HG02840 (cell line): ENCODE data around the gene SLC9A3.
"Not testable (repeated sequence)": the region's sequence is repeated elsewhere in the genome, so short reads cannot be mapped to it uniquely, and the experiment has no call there.

Experiments used
- ATAC-seq: cut with Tn5 transposase; IDR thresholded peaks from one replicate; pipeline ENCODE4 v1.9.1; 2021; ENCODE audit warnings: mild to moderate bottlenecking, moderate library complexity, moderate number of reproducible peaks; ENCODE audit not compliant: unreplicated experiment, low FRiP score

SLC9A3 gene

GRCh38 chr5:513216-514100 is 10.8 kb downstream of the SLC9A3 start:
- no peak for ATAC-seq

GRCh38 chr5:511476-511875 is 12.8 kb downstream of the SLC9A3 start:
- no peak for ATAC-seq

- ATAC-seq: no peak
These were observed 13.7 kb downstream of the SLC9A3 start for GRCh38 chr5:510521-510920.

- ATAC-seq: no peak
These were observed 14.6 kb downstream of the SLC9A3 start for GRCh38 chr5:509611-510185.

GRCh38 chr5:507986-508575 is 16.2 kb downstream of the SLC9A3 start:
- not testable (repeated sequence) for ATAC-seq

- ATAC-seq: no peak
These were observed 18.2 kb downstream of the SLC9A3 start for GRCh38 chr5:505951-506525.

- ATAC-seq: no peak
These were observed 19.7 kb downstream of the SLC9A3 start for GRCh38 chr5:504326-505154.

- ATAC-seq: no peak
These were observed 21.7 kb downstream of the SLC9A3 start for GRCh38 chr5:502325-503079.

- ATAC-seq: no peak
These were observed 22.4 kb downstream of the SLC9A3 start for GRCh38 chr5:501831-502184.

GRCh38 chr5:501105-501830 is 23.0 kb downstream of the SLC9A3 start:
- ATAC-seq: no peak

- ATAC-seq: no peak
These were observed 23.8 kb downstream of the SLC9A3 start for GRCh38 chr5:500491-500890.

- no peak for ATAC-seq
These were observed 24.7 kb downstream of the SLC9A3 start for GRCh38 chr5:499233-500209.

- no peak for ATAC-seq
These were observed 26.3 kb downstream of the SLC9A3 start for GRCh38 chr5:497871-498509.

GRCh38 chr5:497090-497700 is 27.1 kb downstream of the SLC9A3 start:
- no peak for ATAC-seq

GRCh38 chr5:496028-496427 is 28.2 kb downstream of the SLC9A3 start:
- no peak for ATAC-seq

GRCh38 chr5:494667-495255 is 29.5 kb downstream of the SLC9A3 start:
- ATAC-seq: no peak

- no peak for ATAC-seq
These were observed 30.5 kb downstream of the SLC9A3 start for GRCh38 chr5:493758-494157.
